ENCODE results near the gene LPCAT2.

The LPCAT2 gene

DNA sequence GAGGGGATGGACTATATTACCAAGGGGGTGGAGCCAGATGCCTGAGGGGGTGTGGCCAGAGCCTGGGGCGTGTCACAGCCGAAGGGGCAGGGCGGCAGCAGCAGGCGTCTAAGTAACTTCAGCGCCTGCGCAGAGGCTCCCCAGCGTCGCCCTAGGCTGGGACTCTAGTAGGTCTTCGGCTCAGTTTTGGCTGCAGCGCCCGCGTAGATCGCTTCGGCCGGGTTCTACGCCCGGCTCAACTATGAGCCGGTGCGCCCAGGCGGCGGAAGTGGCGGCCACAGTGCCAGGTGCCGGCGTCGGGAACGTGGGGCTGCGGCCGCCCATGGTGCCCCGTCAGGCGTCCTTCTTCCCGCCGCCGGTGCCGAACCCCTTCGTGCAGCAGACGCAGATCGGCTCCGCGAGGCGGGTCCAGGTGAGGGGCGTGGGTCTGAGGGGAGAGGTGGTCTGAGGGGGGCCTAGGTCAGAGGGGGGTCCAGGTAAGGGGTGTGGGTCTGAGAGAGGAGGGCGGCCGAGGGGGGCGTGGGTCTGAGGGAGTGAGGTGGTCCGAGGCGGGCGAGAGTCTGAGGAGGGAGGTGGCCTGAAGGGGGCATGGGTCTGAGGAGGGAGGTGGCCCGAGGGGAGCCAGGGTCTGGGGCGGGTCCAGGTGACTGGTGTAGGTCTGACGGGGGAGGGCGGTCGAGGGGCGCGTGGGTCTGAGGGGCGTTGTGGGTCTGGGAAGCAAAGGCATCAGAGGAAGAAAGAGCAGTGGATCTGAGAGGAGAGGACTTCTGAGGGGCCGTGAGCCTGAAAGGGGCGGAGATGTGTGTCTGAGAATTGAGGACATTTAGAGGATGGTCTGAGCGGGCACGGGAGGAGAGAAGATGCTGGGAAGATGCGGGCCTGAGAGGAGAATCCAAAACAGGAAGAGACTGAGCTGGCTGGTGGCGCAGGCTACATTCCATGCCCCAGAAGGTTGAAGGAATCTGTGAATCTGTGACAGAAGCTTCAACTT lies at the start of gene LPCAT2:
Gene LPCAT2, plus strand, starts transcription at position 132 of the 991 bp plus-strand sequence. Its CDS starts 110 bp downstream, at position 242.
- peak; percentile 56 for TF ChIP-seq POLR2A (IDR thresholded peaks at IDR 0.05; ENCODE audit: low read depth, low read length)
- FAIRE-seq (peak; percentile 80), DNase-seq (ENCODE audit: insufficient read length, low spot score) (peak; percentile 87)

GRCh38 chr16:55462241-55462640 lies 46.6 kb upstream of the LPCAT2 start:
- no peak for FAIRE-seq
- no peak for DNase-seq (ENCODE audit: insufficient read length, low spot score)
- TF ChIP-seq POLR2A (IDR thresholded peaks at IDR 0.05; ENCODE audit: low read depth, low read length), result no peak

DNA sequence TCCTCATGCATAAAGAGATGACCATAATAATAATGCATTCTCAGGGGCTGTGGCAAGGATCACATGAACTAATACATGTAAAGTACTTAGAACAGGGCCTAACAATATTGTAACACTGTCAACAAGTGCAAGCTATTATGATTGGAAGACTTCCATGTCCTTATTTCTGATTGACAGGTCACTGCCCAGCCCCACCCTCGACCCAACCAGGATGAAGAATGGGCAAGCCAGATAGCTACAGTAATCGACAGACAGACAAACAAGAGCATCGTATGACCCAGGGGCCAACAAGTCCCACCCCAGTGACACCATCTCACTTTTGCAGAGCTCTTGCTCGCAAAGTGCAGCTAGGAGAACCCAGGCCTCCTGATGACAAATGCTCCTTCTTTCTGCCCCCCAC lies 44.5 kb upstream of the LPCAT2 start:
- DNase-seq (ENCODE audit: insufficient read length, low spot score) (no peak), FAIRE-seq (no peak)
- TF ChIP-seq POLR2A (IDR thresholded peaks at IDR 0.05; ENCODE audit: low read depth, low read length), result no peak

- no peak for TF ChIP-seq POLR2A (IDR thresholded peaks at IDR 0.05; ENCODE audit: low read depth, low read length)
- peak; percentile 43 for FAIRE-seq
Observed at GRCh38 chr16:55465077-55465896, 43.6 kb upstream of the LPCAT2 start.

DNA sequence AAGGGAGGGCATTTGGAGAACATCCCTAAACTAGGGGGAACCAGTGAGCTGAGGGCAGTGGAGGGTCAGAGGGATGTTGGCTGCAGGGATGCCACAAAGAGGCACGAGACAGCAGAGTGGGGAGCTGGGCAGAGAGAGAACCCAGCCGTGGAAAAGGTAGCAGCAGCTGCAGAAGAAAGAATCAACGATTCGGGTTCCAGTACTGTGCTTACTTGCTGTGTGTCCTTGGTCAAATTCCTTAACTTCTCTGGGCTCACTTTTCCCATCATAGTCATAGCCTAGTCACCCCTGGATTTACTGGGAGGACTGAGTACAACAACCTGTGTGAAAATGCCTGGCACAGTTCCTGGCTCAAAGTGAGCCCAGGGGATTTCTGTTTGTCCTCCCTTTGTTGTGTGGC lies 42.7 kb upstream of the LPCAT2 start:
- FAIRE-seq (no peak), DNase-seq (ENCODE audit: insufficient read length, low spot score) (no peak)
- TF ChIP-seq POLR2A (IDR thresholded peaks at IDR 0.05; ENCODE audit: low read depth, low read length), result no peak

More at GRCh38 chr16:55465077-55465896, 43.6 kb upstream of the LPCAT2 start:
- DNase-seq (ENCODE audit: insufficient read length, low spot score), result peak; percentile 61

GRCh38 chr16:55467898-55468297 lies 41.0 kb upstream of the LPCAT2 start:
- no peak for TF ChIP-seq POLR2A (IDR thresholded peaks at IDR 0.05; ENCODE audit: low read depth, low read length)
- no peak for FAIRE-seq
- no peak for DNase-seq (ENCODE audit: insufficient read length, low spot score)

DNA sequence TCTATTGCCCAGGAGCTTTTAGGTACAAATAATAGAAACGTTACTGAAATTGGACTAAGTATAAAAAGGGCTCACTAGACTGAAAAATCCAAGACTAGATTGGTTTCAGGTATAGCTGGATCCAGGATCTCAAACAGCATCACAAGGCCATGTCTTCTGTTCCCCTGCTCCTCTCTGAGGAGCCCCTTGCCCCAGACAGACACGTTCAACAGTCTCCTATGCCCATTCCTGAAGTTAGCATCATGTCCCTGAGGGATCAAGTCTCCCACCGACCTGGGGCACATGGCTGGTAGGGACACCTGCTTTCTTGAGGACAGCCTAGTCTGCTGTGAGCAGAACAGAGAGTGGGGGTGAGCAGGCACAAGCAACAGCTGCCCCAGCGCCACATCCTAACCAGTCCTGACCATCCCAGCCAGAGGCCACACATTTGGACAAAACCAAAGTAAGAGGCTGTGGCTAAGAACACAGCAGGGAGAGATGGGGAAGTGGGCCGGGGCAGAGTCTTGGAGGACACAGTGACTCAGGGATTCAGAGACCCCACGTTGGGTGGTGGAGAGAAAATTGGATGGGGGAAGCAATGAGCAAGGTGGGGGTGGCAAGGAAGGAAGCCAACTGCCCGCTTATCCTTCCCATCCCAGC lies 40.4 kb upstream of the LPCAT2 start:
- DNase-seq (ENCODE audit: insufficient read length, low spot score) (no peak), FAIRE-seq (no peak)
- TF ChIP-seq POLR2A (IDR thresholded peaks at IDR 0.05; ENCODE audit: low read depth, low read length), result no peak

- FAIRE-seq (no peak), DNase-seq (ENCODE audit: insufficient read length, low spot score) (no peak)
- TF ChIP-seq POLR2A (IDR thresholded peaks at IDR 0.05; ENCODE audit: low read depth, low read length), result no peak
Observed at GRCh38 chr16:55469821-55470532, 38.9 kb upstream of the LPCAT2 start.

DNA sequence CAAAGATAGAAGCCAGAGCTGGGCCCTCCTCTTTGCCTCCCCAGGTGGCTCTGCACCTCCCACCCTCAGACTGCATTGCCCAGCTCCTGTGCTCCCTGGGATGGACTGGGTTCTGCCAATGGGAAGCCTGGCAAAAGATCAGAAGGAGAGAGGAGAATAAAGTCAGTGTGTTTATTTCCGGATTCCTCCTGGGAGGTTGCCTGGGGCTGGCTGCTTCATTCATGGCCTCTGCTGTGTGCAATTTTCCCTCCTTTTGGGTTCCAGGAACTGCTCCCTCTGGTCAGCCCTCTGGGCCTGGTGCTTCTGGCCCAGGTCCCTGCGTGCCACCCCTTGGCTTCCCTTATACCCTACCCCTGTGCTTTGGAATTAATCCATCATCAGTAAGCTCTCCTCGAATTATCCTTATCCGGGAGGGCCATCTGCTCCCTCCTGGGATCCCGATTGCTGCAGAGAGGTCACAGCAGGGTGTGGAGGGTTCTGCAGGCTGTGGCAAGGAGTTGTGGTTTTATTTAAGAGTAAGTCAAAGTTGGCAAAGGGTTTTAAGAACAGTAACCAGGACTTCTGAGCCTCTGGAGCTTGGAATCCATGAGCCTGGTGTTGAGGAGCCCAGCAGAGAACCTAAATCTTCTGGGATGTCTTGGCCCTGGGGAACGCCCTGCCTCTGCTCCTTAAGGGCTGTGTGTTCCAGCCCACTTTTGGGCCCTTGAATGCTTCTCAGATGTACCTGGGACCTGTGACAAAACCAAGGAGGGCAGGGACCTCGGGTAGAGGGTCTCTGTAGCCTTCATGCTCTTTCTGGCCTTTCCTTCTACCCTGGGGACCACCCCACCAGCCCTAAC lies 38.1 kb upstream of the LPCAT2 start:
- TF ChIP-seq POLR2A (IDR thresholded peaks at IDR 0.05; ENCODE audit: low read depth, low read length), result no peak
- peak; percentile 53 for DNase-seq (ENCODE audit: insufficient read length, low spot score)

DNA sequence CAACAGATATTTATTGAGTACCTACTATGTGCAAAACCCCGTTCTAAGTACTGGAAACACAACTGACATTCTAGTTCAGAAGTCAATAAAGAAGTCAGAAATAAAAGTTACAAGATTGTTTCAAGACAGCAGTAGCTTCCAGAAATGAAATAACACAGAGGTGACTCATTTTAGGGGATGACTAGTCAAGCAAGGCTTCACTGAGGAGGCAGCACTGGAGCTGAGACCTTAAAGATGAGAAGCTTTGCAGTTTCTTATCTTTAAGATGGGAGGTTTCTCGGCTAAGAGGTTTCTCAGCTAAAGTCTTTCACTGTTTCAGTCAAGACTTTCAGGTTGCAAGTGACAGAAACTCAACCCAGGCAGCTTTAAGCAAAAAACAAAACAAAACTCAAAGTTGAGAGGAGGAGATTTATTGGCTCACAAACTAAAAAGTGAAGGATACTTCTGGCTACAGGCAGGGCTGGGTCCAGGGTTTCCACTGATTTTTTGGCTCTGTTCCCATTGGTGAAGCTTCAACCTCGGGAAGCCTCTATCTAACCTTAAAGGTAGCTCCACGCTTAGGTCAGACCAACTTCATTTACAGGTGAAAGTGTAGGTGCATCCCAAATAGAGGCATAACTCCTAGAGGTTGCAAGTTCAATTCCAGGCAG lies 37.3 kb upstream of the LPCAT2 start:
- peak; percentile 11 for FAIRE-seq
- TF ChIP-seq POLR2A (IDR thresholded peaks at IDR 0.05; ENCODE audit: low read depth, low read length), result no peak
- DNase-seq (ENCODE audit: insufficient read length, low spot score), result no peak

More for the DNA sequence above, 38.1 kb upstream of the LPCAT2 start:
- peak; percentile 52 for FAIRE-seq

DNA sequence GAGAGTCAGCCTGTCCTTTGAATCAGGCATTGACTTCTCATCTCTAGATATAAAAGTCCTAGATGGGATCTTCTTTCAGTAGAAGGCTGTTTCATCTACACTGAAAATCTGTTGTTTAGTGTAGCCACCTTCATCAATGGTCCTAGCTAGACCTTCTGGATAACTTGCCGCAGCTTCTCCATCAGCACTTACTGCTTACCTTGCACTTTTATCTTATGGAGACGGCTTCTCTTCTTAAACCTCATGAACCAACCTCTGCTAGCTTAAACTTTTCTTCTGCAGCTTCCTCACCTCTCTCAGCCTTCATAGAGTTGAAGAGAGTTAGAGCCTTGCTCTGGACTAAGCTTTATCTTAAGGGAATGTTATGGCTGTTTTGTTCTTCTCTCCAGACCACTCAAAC lies 35.3 kb upstream of the LPCAT2 start:
- no peak for TF ChIP-seq POLR2A (IDR thresholded peaks at IDR 0.05; ENCODE audit: low read depth, low read length)
- FAIRE-seq, result no peak
- no peak for DNase-seq (ENCODE audit: insufficient read length, low spot score)

DNA sequence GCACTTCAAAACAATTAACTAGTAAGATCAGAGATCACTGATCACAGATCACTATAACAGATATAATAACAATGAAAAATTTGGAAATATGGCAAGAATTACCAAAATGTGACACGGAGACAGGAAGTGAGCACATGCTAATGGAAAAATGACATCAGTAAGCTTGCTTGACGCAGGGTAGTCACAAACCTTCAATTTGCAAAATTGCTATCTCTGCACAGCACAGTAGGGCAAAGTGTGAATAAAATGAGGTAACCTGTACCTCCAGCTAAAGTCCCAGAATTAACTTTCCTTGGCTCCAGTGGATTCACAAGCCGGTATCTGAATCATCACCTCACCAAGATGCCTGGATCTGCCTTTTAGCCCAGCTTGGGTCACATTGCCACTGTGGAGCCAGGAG lies 34.1 kb upstream of the LPCAT2 start:
- TF ChIP-seq POLR2A (IDR thresholded peaks at IDR 0.05; ENCODE audit: low read depth, low read length), result no peak
- DNase-seq (ENCODE audit: insufficient read length, low spot score) (no peak), FAIRE-seq (no peak)
